CD1c-positive myeloid dendritic cell (primary cell): Measurements from ENCODE around the gene ZBTB42.
A peak's percentile ranks its signal among the peaks of the same experiment; 100 is the strongest.

Source experiments
- DNase-seq: peaks from one replicate; pipeline ENCODE4 v3.0.0-alpha.2; 2016; ENCODE audit errors: extremely low spot score

ZBTB42 gene

DNA sequence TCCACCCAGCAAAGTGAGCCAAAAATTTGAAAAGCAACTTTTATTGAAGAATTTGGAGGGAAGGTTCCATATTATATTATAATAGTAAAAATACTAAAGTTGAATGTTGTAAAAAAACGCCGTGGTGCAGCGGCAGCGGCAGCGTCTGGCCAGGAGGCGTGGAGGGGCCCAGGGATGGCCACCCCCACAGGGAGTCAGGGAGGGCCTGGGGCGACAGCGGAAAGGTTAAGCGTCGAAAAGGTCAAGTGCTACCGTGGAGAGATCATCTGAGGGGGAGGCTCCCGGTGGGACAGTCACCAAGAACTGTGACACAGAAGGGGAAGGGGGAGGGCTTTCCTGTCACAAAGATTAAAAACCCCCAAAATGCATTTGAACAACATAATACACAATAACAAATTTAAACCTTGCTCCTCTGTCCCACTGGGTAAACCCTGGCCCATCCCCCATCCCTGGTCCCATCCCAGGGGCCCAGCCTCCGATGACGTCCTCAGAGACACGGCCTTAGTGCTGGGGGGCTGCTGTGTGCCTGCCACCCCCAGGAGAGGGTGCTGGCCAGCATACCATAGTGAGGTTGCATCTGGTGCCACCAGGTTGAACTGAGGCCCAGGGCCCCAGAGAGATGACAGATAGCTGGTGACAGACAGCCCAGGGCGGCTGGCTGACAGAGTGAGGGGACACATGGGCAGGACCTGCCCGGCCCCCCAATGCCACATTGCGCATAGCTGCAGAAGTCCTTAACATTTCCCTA lies 31.4 kb upstream of the ZBTB42 start:
- DNase-seq, result no peak

DNA sequence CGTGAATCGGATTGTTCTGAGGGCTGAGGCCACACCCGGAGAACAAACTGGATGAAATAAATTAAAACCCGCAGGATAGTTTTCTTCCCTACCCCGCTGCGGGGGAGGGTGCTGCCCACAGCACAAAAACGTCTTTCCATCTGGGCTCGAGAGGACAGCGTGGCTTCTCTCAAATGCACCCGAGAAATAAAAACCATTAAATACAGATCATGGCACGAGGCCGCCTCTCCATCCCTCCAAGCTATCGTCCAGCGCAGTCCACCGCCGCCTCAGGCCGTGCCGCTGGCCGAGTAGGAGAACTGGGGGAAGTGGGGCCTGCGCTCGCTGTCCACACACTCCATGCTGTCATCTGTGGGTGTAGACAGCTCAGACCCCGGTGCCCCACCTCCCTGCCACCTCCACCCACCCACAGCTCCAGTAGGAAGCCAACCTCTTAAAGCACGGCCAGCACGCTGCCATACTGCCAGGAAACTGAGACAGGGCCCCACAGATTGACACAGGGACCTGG lies 30.8 kb upstream of the ZBTB42 start:
- DNase-seq, result peak; percentile 27

GRCh38 chr14:104770851-104771272 lies 30.0 kb upstream of the ZBTB42 start:
- no peak for DNase-seq

DNA sequence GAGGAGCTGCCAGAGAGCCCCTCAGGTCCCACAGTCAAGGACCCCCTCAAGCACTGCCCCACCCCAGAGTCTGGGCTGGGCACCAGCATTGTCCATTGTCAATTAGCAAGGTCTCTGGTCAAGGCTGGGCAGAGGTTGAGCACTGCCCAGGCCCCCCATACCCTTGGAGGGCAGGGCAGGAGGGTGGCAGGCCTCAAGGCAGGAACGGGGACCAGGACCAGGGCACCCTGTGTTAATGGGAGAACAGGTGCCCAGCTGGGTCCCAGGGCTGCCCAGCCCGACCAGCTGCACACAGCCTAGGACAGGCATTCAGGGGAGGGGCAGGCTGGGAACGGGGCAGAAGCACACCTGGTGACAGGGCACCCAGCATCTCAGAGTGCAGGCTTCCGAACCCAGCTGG lies 29.5 kb upstream of the ZBTB42 start:
- no peak for DNase-seq

DNA sequence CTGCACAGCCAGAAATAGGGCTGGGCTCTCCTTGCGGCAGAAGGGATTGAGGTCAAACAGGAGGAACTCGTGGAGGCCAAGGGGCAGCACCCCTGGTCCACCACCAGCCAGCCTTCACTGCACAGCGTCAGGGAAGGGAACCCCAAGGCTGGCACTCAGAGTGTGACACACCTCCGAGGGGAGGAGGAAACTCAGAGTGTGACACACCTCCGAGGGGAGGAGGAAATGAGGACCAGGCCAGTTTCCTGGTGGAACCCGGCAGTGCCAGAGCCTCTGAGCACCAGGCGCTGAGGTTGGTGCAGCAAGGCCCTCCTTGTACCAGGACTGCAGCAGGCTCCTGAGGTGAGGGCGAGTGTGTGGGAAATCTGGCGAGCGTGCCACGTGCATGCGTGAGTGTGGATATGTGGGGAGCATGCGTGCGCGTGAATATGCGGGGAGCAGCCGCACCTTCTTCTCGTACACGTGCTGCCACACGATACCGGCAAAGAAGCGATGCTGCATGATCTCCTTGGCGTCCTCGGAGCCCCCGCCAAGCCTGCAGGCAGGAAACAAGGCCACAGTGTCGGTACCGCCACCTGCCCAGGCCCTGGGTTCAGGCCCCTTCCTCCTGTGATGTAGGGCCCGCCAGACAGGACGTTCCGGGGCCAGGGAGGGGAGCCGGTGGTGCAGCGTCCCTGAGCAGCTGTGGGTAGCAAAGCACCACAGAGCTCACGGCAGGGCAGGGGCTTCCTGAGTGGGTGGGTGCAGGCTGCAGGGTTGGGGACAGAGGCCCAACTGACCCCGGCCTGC lies 28.8 kb upstream of the ZBTB42 start:
- no peak for DNase-seq

DNA sequence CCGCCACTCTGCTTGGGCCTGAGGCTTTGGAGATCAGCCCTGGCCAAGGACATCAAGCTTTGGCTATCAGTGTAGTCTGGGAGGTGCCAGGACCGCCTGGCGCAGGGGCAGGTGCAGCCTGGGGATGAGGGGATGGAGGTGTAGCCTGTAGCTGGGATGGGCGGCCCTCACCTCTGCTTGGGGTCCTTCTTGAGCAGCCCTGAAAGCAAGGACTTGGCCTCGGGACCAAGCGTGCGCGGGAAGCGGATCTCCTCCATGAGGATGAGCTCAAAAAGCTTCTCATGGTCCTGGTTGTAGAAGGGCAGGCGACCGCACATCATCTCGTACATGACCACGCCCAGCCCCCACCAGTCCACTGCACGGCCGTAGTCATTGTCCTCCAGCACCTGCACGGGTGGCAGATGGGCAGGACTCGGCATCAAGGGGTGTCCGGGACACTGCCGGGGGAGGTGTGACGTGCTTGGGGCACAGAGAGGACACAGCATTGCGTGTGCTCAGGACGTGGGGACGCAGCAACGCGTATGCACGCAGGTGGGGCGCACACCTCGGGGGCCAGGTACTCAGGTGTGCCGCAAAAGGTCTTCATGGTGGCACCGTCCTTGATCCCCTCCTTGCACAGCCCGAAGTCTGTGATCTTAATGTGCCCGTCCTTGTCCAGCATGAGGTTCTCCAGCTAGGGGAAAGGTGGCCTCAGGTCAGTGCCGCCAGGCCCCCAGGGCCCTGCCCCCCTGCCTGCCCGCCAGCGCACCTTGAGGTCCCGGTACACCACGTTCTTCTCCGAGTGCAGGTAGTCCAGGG lies 28.0 kb upstream of the ZBTB42 start:
- DNase-seq, result no peak

- no peak for DNase-seq
Measured at GRCh38 chr14:104773505-104774452, 27.1 kb upstream of the ZBTB42 start.

- DNase-seq, result no peak
Measured at GRCh38 chr14:104774453-104775072, 26.3 kb upstream of the ZBTB42 start.

DNA sequence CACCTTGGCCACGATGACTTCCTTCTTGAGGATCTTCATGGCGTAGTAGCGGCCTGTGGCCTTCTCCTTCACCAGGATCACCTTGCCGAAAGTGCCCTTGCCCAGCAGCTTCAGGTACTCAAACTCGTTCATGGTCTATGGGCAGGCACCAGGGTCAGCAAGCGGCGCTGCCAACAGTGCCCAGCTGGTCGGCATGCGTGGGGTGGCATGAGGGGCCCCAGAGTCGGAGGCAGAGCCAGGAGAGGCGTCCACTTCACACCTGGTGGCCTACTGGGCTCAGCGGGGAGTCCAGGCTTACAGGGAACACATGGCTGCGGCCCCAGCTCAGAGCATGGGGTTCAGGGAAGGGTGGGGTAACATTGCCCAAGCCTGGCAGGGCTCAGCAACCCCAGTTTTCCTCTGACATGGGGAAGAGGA lies 25.8 kb upstream of the ZBTB42 start:
- no peak for DNase-seq

GRCh38 chr14:104776481-104776880 lies 24.4 kb upstream of the ZBTB42 start:
- no peak for DNase-seq

DNA sequence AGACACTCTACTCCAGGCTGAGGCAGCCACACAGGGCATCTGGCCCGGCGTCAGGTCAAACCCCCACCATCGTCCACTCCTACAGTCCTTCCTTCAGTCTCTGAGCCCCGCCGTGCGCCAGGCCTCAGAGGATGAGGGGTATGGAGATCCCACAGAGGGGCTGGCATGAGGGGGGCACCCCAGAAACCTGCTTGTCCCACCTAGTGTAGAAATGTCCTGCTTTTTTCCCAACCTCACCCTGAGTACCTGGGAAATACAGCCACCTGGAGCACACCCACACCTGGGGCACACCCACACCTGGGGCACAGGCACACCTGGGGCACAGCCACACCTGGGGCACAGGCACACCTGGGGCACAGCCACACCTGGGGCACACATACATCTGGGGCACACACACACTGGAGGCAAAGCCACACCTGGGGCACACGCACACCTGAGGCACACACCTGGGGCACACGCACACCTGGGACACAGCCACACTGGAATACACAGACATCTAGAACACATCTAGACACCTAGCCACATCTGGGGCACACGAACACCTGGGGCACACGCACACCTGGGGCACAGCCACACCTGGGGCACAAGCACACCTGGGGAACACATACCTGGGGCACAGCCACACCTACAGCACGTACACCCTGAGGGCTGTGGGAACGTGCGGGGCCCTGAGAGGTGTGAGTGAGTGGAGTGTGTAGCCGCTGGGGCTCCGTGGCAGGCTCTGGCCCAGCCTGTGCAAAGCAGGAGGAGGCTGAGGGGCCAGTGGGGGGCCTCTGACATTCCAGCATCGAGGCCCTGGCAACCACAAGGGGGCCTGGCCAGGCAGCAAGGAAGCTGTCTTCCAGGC lies 23.7 kb upstream of the ZBTB42 start:
- no peak for DNase-seq

GRCh38 chr14:104777808-104778249 lies 23.1 kb upstream of the ZBTB42 start:
- no peak for DNase-seq

DNA sequence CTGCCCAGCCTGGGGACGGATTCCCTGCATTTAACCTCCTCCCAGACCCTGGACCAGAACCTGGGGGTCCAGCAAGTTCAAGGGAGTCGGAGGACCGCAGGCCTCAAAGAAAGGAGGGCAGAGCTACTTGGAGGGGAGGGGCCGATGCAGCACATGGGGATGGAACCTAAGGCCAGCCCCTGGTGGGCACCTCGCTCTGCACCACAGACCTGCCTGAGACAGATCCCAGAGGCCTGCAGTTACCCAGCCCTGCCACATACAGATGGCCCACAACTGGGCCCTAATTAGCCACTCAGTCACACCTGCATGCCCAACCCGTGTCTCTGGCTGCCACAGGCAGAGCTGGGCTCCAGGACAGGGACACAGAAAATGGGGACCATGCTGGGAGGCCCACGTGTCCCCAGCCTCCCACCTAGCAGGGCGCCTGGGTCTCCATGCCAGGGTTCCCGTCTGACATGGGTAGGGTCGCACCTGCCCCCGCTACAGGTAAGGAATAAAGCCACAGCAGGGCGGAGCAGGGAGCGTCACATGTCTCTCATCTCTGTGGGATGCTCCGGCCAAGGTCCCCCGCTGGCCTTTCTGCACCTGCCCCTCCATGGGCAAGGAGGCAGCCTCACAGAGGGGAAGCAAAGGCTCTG lies 22.1 kb upstream of the ZBTB42 start:
- no peak for DNase-seq

DNA sequence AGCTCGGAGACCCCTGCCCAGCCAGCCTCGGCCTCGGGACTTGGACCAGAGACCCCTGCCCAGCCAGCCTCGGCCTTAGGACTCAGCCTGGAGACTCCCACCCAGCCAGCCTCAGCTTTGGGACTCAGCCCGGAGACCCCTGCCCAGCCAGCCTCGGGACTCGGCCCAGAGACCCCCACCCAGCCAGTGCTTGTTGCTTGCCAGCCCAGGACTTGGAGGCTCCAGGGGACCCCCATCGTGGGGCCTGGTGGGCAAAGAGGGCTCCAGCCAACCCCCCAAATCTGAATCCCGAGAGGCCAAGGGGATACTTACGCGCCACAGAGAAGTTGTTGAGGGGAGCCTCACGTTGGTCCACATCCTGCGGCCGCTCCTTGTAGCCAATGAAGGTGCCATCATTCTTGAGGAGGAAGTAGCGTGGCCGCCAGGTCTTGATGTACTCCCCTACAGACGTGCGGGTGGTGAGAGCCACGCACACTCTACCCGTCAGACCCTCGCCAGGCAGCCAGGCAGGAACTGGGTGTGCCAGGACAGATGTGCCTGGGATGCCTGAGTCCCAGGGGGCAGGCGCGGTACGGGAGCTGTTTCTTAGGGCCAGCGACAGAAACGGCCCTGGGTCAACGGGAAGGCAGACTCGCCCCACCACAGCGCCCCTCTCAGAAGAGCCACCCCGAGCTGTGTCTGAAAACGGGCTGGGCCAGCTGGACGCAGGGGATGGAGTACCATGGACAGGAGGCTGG lies 21.0 kb upstream of the ZBTB42 start:
- DNase-seq, result no peak

DNA sequence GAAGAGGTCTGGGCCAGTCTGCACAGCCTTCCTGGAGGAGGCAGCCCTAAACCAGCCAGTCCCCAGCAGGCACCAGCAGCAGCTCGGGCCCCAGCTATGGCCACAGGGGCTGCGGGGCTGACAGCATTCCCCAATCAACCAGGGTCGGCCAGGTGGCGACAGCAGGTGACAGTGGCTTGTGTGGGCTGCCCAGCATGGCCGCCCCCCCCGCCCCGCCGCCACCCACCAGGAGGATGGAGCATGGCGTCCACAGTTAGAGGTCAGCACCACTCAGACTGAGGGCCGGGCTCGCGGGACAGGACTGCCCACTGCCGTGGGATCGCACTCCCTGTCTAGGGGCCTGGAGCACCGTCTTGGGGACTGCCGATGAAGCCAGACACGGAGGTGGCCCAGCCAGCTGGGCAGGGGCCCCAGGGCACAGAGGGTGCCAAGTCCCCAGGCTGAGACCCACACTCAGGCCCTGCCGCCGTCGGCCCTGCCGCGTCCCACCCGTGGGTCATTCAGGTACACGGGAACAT lies 20.3 kb upstream of the ZBTB42 start:
- no peak for DNase-seq

GRCh38 chr14:104781271-104782077 lies 19.4 kb upstream of the ZBTB42 start:
- DNase-seq, result no peak

- DNase-seq, result no peak
Measured at GRCh38 chr14:104782086-104782807, 18.7 kb upstream of the ZBTB42 start.
